HG03060 (cell line): Measurements from ENCODE around the gene CMIP.

Source experiments
- ATAC-seq: cut with Tn5 transposase; IDR thresholded peaks from one replicate; pipeline ENCODE4 v1.9.1; 2021; ENCODE audit warnings: low read depth, moderate number of reproducible peaks; ENCODE audit not compliant: unreplicated experiment

Gene CMIP

DNA sequence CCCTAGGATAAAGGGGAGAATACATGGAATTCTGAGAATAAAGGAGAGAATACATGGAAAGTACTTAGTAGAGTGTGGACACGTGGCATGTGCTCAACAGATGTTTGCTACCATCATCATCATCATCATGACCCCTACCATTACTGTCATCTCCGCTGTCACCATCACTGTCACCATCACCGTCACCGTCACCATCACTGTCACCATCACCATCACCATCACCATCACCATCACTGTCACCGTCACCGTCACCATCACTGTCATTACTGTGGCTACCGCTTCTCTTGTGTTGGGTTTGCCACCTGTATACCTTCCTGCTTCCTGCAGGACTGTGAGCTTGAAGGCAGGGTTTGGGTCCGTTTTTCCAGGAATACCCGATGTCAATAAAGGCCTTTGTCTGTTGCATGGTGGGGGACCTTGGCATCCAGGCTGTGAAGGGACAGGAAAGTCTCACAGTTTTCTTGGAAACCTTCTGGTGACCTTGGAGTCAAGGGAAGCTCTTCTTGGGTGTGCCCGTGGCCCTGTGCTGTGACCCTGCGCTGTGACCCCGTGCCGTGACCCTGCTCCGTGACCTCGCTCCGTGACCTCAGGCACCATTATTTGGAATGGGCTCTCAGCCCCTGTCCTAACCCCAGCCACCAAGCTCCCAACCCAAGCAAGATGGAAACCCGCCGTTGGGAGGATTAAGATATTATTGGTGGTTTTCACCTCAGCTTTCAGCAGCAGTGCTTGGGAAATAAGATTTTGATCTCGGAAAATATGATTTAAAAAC, 14.4 kb downstream of the CMIP start:
- ATAC-seq: no peak

DNA sequence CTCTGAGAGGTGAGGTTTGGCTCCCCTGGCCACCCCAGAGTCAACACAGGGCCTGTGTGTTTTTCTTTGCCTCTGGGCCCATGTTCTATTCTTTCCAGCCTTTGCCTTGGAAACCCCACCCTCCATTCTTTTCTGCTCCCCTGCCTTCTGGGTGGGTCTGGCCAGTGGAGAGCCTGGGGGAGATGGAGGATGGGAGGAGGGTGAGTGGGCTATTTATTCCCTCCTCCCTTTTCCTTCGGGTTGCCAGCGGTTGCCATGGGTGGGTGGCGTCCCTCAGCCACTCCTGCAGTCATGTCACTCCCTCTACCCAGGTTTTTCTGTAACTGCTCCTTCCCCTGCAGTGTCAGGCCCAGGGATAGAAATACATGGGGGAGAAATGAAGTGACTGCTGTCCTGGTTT, 15.5 kb downstream of the CMIP start:
- ATAC-seq: no peak

DNA sequence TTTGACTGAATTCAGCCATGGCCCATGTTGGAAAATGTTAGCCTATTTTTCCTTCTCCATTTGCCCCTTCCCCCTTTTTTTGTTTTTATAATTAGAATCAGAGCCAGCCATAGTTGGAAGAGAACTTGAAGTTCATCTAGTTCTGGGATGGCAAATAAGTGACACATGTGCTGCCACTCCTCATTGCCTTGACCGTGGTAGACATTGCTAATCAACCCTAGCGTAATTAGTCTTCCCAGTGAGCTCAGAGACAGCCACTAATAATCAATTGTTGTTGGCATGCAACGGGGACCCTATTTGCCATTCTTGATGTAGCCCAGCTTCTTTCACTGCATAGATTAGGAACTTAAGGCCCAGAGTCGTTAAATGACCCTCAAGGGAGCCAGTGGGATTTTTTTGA, 16.6 kb downstream of the CMIP start:
- ATAC-seq: no peak

DNA sequence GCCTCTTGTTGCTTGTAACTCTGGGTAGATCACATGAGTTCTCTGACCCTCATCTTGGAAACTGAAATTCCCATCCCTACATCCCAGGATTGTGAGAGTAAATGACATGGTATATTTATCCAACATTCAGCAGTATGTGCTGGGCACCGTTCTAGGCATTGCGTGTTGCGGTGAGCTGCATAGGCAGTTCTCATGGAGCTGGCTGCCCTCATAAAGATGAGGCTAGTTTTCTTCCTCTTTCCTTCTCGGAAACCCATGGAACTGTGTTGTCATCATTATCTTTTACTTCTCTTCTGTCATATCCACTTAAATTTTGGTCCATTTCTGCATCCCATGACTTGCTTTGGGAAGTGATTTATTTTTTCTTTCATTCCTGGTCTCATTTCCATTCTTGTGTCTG, 17.2 kb downstream of the CMIP start:
- no peak for ATAC-seq

DNA sequence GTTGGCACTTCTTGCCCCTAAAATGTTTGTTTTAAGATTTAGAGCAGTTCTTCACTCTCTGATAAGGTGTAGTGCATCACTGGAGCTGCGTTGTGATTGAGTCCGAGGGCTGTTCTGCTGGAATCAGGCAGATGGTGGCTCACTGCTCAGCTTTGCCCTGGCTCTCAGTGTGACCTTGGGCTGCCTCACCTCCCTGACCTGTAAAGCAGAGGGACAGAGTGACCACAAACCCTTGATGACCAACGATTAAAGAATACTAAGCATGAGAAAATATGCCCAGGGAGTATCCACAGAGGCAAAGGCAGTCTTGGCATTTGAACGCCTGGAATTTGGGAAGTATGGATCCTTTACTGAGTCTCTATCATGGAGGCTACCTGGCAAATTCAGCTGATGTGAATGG, 18.1 kb downstream of the CMIP start:
- no peak for ATAC-seq

DNA sequence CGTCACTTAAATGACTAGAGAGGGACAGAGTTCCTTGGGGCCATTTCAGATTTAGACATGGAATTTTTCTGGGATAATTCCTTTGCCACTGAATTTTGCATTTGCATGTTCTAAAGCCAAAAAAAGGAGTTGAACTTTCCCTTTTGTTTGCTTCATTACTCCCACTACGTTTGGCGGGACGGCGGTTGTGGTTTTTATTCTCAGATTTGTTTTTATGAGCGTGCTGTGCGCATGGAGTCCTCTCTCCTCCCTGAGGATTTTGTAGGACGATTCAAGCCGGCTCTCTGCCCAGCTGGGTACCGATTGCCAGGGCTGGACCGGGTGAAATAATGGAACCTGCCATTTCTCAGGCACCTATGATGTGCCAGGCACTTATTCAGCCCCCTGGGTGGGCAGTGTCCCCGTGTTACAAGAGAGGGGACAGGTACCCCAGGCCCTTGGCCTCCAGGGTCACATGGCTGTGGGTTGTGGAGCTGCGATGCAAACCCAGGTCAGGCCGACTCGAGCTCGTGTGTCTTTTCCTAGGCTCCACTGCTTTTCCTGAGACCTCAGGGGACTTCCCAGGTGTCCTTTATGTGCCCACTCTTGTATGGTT, 18.8 kb downstream of the CMIP start:
- ATAC-seq: no peak

DNA sequence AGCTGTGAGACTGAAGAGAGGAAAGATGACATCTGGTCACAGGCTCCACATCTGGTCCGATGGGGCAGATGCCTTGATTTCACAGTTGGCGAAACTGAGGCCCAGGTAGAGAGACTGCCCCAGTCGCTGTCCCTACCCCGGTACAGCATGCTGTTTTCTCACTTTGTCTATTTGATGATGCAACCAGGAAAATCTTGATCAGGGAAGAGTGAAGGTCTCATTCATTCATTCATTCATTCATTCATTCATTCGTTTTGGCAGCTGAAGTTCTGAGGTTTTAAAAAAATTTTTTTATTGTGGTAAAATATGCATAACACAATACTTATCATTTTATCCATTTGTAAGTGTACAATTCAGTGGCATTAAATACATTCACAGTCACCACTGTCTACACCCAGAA, 19.7 kb downstream of the CMIP start:
- no peak for ATAC-seq

DNA sequence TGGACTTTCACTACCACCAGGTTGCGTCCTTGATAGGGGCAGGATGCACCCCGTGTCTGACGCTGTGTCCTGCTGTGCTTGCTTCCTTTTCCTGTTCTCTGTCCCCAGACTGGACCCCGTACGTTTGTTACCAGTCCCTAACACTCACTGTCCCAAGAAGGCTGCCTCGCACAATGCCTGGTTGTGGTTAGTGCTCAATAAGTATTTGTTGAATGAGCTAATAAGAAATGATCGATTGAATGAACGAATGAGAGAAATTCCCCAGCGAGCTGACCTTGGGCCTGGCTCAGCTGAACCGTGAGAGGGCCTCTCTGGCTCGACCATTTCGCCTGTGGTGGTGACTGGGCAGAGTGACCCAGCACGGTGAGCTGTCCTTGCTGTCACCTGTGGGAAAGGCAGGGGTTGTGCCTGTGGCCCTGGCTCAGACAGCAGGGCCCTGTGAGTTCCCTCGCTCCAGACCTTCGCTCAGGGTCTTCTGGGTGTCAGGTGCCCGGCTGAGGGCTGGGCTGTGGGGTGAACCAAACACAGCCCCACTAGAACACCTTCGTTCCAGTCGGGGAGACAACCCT, 20.9 kb downstream of the CMIP start:
- ATAC-seq: no peak

DNA sequence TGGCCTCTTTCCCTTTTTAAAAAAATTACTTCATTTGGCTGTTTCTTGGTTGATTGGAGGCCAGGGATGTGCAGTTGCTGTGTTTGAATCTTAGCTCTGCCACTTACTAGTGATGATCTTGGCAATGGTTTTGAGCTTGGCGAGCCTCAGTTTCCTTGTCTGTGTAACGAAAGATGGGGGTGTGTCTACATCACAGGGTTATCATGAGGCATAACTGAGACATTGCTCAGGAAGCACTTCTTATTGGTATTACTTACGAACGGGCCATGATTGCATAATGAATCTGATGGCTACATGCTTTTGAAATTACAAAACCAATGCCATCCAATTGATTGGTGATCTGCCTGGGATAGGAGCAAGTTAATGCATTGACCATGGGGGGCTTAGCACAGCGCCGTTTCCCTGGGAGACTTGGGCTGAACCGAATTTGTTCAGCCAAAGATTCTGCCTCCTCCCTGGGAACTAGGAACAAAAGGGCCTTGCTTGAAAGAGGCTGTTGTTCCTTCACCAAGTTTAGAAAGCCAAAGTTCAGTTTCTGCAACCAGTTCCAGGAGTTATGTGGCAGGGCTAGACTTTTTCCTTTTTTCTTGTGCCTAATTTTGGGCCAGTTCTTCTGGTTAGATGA, 21.9 kb downstream of the CMIP start:
- ATAC-seq: no peak

DNA sequence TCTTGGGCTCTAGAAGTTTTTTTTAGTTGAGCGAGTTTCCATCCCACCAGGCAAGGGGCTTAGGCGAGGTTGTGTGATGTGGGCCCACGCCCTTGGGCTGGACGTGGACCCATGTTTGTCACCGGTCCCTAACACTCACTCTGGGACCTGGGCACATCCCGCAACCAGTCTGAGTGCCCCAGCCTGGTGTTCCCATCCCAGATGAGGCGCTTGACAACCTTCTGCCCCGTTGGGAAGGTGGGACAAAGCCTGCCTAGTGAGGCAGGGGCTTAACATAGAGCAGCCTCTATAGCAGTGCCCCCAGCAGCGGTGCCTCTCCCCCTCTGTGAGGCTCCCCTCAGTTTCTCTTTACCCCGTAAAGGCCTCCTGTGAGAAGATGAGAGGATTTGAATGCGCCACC, 22.5 kb downstream of the CMIP start:
- ATAC-seq: no peak

DNA sequence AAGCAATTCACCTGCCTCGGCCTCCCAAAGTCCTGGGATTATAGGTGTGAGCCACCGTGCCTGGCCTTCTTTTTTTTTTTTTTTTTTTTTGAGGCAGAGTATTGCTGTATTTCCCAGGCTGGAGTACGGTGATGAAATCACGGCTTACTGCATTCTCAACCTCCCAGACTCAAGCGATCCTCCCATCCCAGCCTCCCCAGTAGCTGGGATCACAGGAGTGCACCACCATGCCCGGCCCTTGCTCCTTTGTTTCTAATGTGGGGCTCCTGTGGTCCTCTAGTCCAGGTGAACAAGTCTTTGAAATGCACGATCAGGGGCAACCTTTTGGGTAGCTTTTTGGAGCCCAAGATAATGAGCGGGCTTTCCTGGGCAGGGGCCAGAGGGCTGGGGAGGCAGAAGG, 23.2 kb downstream of the CMIP start:
- ATAC-seq: no peak

DNA sequence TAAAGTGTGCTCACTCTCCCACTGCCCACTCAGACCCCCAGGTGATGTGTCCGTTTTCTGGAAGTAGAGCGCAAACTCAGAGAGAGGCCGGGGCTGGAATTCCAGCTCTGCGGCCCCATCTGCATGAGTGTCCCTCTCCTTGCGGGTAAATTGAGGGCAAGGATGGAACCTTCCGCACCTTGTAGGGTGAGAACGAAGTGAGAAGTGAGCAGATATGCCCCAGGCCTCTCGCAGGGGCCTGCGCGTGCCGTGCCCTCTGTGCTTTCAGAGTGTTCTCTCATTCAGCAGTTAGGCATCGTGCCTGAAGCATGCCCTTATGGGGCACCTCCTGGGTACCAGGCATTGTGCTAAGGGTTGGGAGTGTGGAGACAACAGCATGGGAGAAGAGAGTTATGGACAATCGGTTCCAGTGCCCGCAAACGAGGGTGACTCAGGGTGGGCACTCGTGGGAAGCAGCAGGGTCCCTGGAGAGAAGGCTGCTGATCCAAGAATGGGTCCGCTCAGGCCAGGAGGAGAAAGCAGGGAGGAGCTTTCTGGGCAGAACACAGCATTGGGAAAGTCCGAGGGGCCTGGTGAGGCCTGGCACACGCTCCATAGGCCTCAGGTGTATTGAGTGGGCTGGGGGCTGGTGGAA, 23.8 kb downstream of the CMIP start:
- no peak for ATAC-seq

DNA sequence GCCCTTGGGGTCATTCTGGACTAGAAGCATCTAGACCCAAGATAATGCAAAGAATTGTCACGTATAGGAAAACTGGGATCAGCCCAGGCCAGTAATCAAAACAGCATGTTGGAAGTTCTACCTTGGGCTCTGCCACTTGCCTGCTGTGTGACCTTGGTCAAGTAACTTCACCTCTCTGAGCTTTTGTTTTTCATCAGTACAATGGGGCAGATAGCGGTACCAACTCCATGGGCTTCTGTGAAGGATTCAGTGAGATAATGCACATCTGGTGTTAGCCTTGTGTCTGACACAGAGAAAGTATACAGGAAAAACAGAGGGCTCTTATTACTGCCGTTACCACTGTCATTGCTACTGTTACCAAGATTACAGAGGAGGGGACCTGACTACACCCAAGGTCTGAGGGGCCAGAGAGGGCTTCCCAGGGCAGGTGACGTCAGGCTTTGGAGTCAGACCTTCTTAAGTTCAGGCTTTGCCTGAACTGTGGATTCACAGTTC, 24.6 kb downstream of the CMIP start:
- ATAC-seq: no peak

DNA sequence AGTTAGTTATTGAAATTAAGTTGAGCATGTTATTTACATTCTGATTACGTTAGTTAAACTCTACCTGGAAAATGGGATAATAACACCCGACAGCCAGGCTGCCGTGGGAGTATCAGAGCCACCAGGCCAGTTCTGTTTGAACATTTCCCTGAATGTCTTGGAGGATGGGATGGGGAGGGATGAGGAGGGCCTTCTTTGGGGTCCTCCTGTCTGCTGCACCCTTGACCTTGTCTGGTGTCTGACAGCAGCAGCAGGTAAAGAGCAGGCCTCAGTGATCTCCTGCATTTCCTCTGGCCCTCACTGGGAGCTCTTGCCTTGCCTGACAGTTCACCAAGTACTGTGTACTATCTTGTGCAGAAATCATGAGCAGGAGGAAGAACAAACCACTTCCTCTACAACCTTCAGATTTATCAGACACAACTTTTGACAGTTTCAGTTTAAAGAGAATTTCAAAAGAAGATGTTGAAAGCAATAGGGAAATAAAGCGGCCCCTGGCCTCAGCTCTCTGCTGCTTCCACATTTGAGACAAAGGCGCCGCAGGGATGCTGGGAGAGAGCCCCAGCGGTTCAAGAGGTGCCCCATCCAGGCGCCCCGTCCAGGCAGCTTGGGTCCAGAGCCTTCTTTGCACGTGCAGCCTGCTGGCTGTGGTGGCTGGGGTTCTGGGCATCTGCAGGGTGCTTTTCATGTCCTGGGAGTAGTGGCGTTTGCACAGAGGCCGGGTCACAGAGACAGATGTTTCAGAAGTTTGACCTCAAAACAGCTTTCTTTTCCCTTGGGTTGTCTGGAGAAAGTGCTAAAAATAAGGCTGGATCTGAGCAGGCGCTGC, 25.3 kb downstream of the CMIP start:
- no peak for ATAC-seq

DNA sequence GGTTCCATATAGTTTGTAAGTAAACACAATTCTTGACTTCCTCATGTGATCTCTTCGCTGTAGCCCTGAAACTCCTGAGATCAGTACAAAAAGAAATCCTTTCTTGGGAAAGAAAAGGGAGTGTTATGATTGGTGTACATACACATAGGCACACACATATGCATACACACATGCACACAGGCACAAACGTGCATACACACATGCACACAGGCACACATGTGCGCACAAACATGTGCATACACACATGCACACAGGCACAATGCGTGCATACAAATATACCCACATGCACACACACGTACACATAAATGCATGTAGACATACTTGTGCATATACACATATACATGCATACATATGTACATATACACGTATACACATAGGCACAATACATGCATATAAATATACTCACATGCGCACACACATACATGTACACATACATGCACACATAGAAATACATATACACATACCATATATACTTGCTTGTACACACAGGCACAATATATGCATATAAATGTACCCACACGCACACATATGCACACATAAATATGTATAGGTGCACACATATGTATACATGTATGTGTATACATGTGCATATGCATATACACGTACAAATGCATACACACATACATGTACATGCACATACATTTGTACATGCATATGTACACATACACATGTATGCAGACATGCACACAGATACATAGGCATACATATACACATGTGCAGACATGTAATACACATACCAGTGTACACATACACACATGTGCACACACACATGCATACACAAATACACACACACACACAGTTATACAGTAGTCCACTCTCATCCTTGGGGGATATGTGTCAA, 26.4 kb downstream of the CMIP start:
- no peak for ATAC-seq

DNA sequence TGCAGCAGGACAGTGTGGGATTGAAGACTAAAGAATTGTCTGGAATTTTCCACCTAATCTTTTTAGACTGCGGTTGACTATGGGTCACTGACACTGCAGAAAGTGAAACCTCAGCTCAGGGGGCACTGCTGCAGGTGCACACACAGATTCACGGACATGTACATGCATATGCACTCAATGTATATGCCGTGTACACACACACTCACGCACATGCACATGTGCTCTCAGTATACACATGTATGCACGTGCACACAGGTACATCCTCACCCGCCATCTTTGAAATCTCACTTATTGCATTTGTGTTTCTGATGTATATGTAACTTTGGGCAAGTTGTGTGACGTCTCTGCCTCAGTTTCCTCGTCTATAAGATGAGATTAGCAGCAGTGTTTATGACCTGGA, 27.3 kb downstream of the CMIP start:
- no peak for ATAC-seq

DNA sequence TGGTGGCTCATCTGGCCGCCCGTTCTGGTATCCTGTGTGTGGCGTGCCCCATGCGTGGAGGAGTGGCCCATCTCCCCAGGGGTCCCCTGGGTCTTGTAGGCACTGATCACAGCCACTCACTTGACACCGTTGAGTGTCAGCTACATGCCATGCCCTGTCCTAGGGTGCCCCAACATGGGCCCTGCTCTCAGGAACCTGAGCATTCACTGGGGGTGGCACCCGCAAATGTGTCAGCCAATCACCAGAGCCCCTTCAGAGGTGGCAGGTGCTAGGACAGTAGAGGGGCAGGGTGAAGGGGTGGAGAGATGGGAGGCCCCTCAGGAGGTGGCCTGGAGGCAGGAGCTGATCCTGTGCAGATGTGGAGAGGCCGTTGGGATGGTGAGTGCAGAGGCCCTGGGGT, 27.8 kb downstream of the CMIP start:
- no peak for ATAC-seq

DNA sequence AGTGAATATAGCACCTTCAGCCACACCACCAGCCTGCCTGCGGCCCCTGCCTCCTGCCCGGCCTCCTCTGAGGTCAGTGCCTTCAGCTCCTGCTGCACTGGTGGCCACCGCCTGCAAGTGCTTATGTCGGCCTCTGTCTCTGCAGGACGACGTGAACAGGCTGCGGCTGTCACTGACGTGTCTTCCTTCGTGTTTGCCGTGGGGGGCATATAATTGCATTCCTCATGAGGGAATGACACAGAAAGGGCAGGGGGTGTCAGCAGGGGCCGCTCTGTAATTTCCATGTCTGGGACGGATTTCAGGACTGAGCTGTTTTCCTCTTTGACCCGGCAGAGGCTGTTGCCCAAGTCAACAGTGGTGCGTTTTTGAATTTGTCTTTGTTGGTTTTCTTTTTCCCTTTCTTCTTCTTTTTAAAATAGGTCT, 28.5 kb downstream of the CMIP start:
- no peak for ATAC-seq

DNA sequence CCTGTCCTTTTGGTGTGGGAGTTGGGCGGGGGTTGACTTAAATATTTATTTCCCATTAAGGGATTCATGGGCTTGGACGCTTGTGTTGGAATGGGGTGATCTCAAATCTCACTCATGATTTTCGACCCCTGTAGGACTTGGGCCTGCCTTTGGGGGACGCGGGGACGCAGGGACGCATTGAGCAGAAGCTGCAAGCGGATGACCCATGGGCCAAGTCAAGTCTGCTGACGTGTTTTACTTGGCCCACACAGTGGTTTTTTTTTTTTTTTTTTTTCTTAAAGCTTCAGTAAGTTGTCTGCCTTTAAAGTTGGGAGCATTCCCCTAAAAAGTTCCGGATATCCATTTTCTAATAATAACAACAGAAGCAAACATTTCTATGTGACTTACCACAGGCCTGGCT, 28.9 kb downstream of the CMIP start:
- no peak for ATAC-seq
